Stimulated activated CD8-positive, alpha-beta memory T cell treated with anti-CD3 and anti-CD28 coated beads, Interleukin-15, amount 100 ng/mL, for 24 hours (primary cell): ENCODE results near the gene SYTL1.

Source experiments
- DNase-seq: peaks from one replicate; pipeline ENCODE4 v3.0.0-alpha.2; 2020; ENCODE audit warnings: low read depth

SYTL1 gene

GRCh38 chr1:27364696-27365371 lies 23.0 kb downstream of the SYTL1 start:
- no peak for DNase-seq

- DNase-seq: peak; percentile 63
Measured at GRCh38 chr1:27365372-27366112, 23.7 kb downstream of the SYTL1 start.

DNA sequence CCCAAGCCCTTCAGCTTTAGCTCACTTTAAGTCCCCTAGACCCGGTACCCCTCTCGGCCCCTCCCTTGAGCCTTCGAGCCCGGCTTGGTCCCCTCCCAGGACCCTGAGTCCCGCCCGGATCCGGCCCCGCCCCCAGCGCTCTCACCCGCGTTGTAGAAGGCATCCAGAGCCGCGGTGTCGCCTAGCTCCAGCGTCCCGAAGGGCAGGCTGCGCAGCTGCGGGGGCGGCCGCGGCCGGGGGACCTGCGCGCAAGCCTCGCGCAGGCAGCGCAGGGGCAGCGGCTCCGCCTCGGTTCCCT lies 24.2 kb downstream of the SYTL1 start:
- DNase-seq: no peak

- no peak for DNase-seq
Measured at GRCh38 chr1:27366411-27367159, 24.8 kb downstream of the SYTL1 start, which contains the start of gene MAP3K6. Gene MAP3K6 (minus strand): TSS chr1:27366961. CDS start chr1:27366597, 364 bp downstream.

DNA sequence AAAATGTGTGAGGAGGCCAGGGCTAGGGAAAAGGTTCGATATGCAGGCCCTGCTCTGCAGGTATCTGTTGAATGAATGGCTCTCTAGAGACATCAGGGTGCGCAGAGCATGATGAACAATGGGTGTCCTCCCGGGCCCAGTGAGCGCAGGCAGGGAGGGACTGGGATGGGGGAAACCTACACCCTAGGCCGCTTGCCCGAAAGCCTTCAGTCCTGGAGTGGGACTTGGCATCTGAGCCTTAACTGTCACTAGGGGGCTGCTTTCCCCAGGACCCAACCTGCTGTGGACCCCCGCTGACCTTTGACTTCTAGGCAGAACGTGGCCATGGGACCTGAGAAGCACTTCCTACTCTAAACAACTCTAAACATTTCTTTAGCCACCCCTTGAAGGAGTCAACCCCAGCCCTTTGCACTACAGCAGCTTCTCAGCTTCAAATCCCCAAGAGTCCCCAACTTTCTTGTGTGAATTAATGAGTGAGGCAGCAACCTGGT lies 25.4 kb downstream of the SYTL1 start:
- no peak for DNase-seq

DNA sequence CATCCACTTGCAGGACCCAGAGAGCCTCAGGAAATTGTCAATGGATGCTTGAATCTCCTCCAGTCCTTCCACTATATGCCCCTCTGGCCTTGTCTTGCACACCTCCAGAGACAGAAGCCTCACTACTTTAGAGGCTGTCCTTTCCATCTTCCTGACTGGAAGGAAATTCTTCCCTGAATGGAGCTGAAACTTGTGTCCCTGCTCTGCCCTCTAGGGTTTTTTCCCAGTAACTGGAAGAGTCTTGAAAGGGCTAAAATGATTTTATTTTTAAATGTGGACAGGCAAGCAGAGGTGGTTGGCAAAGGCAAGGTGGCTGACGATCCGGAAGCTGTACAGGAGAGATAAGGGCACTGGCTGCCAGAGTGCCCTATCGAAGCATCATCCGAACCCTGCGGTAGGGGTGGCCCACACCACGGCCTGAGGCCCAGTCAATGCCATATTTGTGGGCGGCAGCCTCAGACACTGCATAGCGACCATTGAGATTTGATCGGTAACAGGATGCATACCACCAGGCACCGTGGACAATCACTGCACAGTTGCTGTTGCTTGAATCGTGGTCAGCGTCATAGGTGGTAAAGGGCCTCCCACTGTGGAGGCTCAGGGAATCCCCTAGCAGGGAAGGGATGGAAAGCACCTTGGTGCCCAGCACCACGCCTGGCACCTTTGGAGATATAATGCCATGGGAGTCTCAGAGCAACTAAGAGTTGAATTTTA lies 27.2 kb downstream of the SYTL1 start:
- no peak for DNase-seq

GRCh38 chr1:27372022-27372807 lies 30.4 kb downstream of the SYTL1 start:
- no peak for DNase-seq

GRCh38 chr1:27372808-27373690 lies 31.2 kb downstream of the SYTL1 start:
- DNase-seq: no peak

DNA sequence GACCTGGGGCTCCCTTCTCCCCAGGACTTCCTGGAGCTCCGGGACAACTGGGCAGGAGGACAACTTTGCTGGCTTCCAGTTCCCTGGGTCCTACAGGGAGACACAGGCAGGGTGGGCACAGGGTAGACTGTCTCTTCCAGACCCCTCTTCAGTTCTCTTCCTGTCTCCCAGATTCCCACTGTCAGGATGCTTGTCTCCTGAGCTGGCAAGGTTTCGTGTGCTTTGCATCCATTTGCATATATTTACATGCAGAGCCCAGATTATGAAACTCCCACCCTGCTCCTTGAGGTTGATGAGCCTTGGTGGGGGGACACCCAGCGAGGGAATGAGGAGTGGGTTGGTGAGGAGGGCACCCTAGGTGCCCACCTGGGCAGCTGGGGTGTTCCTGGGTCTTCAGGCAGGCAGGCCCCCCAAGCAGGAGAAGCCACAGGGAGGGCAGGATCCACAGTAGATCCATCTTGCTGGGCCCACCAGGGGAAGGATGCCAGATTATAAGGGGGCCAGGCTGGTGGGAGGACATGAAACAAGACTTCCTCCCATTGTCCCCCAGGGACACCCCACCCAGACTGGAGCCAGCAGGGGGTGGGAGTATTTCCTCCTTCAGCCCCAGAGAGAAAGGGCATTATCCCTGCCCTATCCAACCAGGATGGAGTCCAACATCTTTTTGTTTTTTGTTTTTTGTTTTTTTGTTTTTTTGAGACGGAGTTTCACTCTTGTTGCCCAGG lies 32.7 kb downstream of the SYTL1 start, which contains the start of gene FCN3:
Gene FCN3, minus strand, starts transcription at position 463 of the 725 bp plus-strand sequence. Its CDS starts 6 bp downstream, at position 457.
- DNase-seq: no peak

GRCh38 chr1:27377760-27378495 lies 36.1 kb downstream of the SYTL1 start:
- no peak for DNase-seq

- no peak for DNase-seq
Measured at GRCh38 chr1:27379564-27380122, 37.8 kb downstream of the SYTL1 start.

DNA sequence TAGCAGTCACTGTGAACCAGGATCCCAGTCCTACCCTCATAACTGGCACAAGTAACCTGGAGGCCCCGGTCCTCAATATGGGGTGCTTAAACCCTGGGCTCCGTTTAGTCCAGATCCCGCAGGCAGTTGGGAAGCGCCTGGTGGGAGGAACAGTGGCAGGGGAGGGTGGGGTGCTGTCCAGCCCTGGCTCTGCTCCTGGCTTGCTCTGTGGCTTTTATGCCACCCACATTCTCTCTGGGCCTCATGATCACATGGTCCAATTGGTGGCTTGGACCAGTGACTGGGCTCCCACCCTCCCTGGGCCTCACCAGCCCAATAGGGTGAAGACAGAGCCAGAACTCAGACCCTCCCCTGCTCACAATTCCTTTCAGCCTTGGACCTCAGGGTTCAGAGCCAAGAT lies 38.4 kb downstream of the SYTL1 start:
- no peak for DNase-seq

DNA sequence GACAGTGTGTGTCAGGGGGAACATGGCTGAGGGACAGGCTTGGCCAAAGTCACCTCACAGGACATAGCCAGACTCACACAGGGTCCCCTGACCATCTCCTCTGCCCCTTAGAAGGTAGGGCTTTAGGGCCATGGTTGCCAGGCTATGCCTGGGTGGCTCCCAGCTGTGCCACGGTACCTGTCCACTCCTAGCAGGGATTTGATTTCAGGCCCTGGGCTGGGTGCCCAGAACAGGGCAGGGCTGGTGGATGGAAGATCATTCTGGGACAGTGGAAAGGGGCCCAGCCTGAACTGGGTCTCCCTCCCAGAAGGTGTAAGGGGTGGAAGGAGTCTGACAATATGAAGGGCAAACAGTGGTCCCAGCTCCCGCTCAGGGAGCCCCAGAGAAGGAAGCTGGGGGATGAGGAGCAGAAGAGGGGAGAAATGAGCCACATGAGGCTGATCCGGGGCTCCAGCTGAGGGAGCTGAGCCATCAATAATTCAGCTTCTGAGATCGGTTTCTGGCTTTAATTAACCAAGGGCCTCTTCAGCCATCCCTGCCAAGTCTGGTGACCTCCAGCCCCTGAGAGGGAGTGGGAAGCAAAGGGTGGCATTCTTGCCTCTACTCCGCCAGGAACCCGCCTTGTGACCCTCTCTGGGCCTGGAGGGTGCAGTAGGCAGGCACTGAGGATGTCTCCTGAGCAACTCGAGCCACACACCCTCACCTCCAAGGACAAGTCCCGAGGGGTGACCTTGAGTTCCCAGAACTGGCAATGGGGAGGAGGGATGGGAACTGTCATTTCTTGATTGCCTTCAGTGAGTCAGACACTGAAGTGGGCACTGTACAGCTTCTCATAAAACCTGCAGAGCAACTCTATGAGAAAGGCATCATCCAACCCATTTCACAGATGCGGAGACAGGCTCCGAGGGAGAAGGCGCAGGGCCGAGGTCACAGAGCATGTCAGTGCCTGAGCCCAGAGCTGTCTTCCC lies 39.2 kb downstream of the SYTL1 start:
- DNase-seq: no peak

DNA sequence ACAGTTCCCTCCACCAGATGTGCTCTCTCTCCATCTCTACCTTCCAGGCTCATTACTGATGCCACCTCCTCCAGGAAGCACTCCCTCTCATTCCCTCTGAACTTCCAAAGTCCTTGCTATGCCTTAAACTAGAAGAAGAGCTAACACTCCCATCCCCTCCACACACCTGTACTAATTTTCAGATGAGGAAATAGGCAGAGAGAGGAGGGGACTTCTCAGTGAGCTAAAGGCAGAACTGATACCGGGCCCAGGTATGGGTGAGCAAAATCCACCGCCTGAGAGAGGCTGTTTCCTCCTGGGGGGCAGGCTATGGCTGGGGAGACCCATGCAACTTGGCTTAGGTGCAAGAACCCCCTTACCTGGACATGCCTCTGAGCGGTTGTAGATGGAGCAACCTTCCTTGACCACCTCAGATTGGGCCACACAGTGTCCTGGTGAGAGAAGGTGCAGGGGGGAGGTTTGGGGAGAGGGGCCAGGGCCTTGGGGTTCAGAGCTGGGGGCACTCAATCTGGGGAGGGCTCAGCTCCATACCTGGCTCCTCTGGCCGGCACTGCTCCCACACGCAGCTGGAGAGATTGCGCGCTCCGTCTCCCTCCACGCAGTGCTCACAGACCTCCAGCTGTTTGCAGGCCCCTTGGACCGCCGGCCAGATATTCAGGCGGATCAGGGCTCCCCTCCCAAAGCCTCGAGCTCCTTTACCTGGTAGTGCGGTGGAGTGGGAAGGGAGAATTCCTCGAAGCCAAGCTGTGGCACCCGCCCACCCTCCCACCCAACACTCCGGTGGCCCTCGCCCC lies 40.3 kb downstream of the SYTL1 start:
- no peak for DNase-seq

- no peak for DNase-seq
Measured at GRCh38 chr1:27383039-27383605, 41.3 kb downstream of the SYTL1 start, which contains the start of gene CD164L2. Gene CD164L2 (minus strand): TSS chr1:27383333. CDS start chr1:27383239, 94 bp downstream.

GRCh38 chr1:27383661-27384060 lies 41.8 kb downstream of the SYTL1 start:
- no peak for DNase-seq
